ENCODE results near the gene CPVL. TPM values are rescaled to one million over a fixed set of nuclear protein-coding genes. Genes with fewer than 3 reads are reported as not detected.

The CPVL gene
- total RNA-seq, 1 experiment from 2014 or later = 26.9 TPM

GRCh38 chr7:29014725-29015124 is 131.6 kb downstream of the CPVL start:
- H2BK5ac ChIP-seq (ENCODE audit: insufficient read length, low read length) = no peak overlapping the region
- H3K9ac ChIP-seq (ENCODE audit: extremely low read depth, insufficient read length, low read length) = no peak overlapping the region
- no peak overlapping the region for H3K4ac ChIP-seq (ENCODE audit: low read depth, low read length)
- no peak overlapping the region for H2BK120ac ChIP-seq (ENCODE audit: low read depth, low read length, poor library complexity, severe bottlenecking)
- no peaks in the 10 kb centered on the region for H3K79me2 ChIP-seq (ENCODE audit: insufficient read depth, low read length)
- H3K79me1 ChIP-seq (ENCODE audit: insufficient read depth, low read depth, low read length, poor library complexity, severe bottlenecking) = no peaks in the 10 kb centered on the region
- H2AK5ac ChIP-seq (ENCODE audit: insufficient read length, low read length) = no peak overlapping the region
- no peaks in the 10 kb centered on the region for H3K9me3 ChIP-seq (ENCODE audit: control insufficient read depth, low read depth, low read length)
- no peak overlapping the region for H3K18ac ChIP-seq (ENCODE audit: insufficient read length, low read depth, low read length)
- H4K20me1 ChIP-seq (ENCODE audit: control insufficient read depth, insufficient read depth, insufficient read length) = no peaks in the 10 kb centered on the region
- H3T11ph ChIP-seq (ENCODE audit: low read length) = no peak overlapping the region
- no peak overlapping the region for H3K56ac ChIP-seq (ENCODE audit: insufficient read length, low read depth, low read length)
- no peak overlapping the region for H2BK15ac ChIP-seq (ENCODE audit: low read depth, low read length)
- H3K23ac ChIP-seq (ENCODE audit: insufficient read length, low read depth, low read length) = no peak overlapping the region
- no peak overlapping the region for H4K91ac ChIP-seq (ENCODE audit: insufficient read length, low read depth, low read length)
- H3K4me2 ChIP-seq (ENCODE audit: insufficient read depth, insufficient read length, low read length) = no peak overlapping the region
- no peak overlapping the region for H3K4me3 Mint-ChIP-seq
- H2AFZ ChIP-seq (ENCODE audit: low read length) = no peak overlapping the region
- H3K27ac Mint-ChIP-seq = no peak overlapping the region
- no peak for DNase-seq
- no peaks in the 10 kb centered on the region; a peak in 2 of 7 replicates for H3K36me3 Mint-ChIP-seq (ENCODE audit: insufficient read depth in 1 of 3, low read depth in 3 of 3)
- no peaks in the 10 kb centered on the region for H3K23me2 ChIP-seq (ENCODE audit: insufficient read length, low read depth, low read length, poor library complexity, severe bottlenecking)
- H3K14ac ChIP-seq (ENCODE audit: insufficient read depth, low read length) = no peak overlapping the region
- H3K27me3 Mint-ChIP-seq (ENCODE audit: low read depth) = no peaks in the 10 kb centered on the region
- H3K4me1 ChIP-seq (ENCODE audit: insufficient read depth, low read length) = no peaks in the 10 kb centered on the region
- WGBS (ENCODE audit: extremely low coverage, insufficient read length, low lambda C conversion rate) = no CpG with 5 or more reads among the region's 3 CpGs
- peaks cover 0 to 3% of the 10 kb centered on the region in 2 experiments; a peak in 1 of 4 replicates for H3K4me1 Mint-ChIP-seq
- no peak overlapping the region for H4K8ac ChIP-seq (replicated peaks; ENCODE audit: insufficient read length, low read depth, low read length)
- H4K5ac ChIP-seq (ENCODE audit: insufficient read length, low read depth, low read length) = no peak overlapping the region
- no peak overlapping the region for H2BK12ac ChIP-seq (ENCODE audit: insufficient read length, low read depth, low read length)
- H3K27ac ChIP-seq (ENCODE audit: insufficient read length, low read depth, low read length) = no peak overlapping the region
- no peaks in the 10 kb centered on the region for H3K27me3 ChIP-seq (ENCODE audit: insufficient read depth, low read length)
- H3K9me3 Mint-ChIP-seq = no peaks in the 10 kb centered on the region
- no peak for TF ChIP-seq CTCF (conservative IDR thresholded peaks at IDR 0.05)
- no peak overlapping the region for H2BK20ac ChIP-seq (ENCODE audit: low read depth, low read length, poor library complexity, severe bottlenecking)

Data from H9 (cell line).